Stimulated activated CD4-positive, alpha-beta T cell treated with anti-CD3 and anti-CD28 coated beads, Interleukin-2, amount 100 ng/mL, for 48 hours (primary cell): ENCODE data around the gene PVRIG.
A peak's percentile ranks its signal among the peaks of the same experiment; 100 is the strongest.
"Not testable (repeated sequence)": the region's sequence is repeated elsewhere in the genome, so short reads cannot be mapped to it uniquely, and the experiment has no call there.

Source experiments
- DNase-seq, 2 donors: peaks; one replicate each; pipeline ENCODE4 v3.0.0-alpha.2; 2020

PVRIG gene

GRCh38 chr7:100219801-100220585 lies at the start of gene PVRIG:
PVRIG (plus strand) TSS chr7:100219949; CDS start chr7:100219971, 22 bp downstream.
- DNase-seq, result peak in 1 of 2 donors; percentile 36

- DNase-seq, result no peak
Measured at GRCh38 chr7:100170101-100170897, 49.5 kb upstream of the PVRIG start.

- no peak for DNase-seq
Measured at GRCh38 chr7:100171087-100171681, 48.6 kb upstream of the PVRIG start.

DNA sequence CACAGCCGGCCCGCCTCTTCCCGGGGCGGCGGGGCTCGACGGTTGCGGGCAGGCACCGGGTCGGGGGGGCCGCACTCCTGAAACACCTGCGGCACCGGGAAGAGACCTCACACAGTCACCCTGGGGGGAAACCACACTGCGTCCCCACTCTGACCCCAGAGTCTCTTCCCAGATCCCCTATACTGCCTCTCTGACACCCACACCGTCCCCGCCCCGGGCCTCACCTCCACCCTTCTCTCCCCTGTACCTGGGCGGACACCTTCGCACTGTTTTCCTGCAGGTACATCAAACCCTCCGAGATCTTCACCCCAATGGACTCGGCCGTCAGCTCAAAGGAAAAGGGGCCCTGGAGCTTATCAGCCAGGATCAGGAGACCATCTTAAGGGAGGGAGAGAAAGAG lies 47.9 kb upstream of the PVRIG start:
- no peak for DNase-seq

DNA sequence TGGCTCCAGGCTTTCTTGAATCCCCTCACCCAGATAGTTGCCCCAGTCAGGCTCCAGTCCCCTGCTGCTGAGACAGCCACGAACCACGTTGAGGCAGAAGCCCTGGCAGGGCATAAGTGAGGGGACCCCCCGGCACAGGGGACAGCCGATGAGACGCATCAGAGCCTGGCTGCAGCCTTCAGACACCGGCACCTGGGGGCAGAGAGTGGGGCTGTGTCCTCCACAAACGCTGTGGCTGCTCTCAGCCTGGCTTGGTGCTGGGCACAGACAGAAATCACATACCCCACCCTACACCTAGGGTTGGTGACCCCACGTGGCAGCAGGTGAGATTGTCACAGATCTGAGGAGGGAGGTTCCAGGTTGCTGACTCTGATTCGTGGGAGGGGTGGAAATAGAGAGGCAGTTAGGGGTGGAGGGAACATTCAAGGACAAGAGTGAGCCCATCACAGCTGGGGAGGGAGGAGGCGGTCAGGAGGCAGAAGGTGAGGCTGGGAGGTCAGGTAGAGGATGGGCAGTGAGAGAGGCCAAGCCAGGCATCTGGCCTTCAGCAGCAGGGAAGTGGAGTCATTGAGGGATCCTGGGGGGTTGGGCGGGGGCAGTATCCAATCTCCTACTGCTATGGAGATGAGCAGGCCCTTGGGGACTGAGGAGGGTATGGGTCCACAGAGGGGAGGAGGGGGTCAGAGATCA lies 45.8 kb upstream of the PVRIG start:
- DNase-seq, result no peak

- DNase-seq, result no peak
Measured at GRCh38 chr7:100174582-100174981, 45.2 kb upstream of the PVRIG start.

DNA sequence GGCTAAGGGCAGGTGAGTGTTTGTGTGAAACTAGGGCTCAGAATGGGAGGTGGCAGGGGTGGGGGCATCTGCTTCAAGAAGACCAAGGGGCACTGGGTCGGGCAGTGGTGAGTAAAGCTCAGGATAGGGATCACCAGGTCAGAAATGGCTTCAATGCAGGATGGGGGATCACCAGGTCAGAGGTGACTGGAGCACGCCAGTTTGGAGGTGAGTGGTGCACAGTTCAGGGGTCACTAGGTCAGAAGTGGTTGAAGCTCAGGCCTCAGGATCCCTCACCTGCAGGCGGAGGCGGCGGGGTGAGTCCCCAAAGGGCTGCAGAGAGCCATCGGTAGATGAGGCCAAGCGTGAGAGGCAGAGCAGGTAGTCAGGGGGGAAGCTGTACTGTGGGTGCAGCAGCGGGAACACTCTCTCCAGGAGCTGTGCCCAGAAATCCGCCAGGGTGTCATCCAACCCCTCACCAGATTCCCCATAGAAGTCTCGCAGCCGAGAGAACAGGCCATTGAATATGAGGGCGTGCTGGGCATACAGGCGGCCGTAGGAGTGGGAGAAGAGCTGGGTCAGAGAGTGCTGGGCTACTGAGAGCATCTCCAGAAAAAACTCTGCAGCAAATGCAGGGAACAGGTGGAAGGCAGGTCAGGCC lies 44.3 kb upstream of the PVRIG start:
- DNase-seq, result no peak

DNA sequence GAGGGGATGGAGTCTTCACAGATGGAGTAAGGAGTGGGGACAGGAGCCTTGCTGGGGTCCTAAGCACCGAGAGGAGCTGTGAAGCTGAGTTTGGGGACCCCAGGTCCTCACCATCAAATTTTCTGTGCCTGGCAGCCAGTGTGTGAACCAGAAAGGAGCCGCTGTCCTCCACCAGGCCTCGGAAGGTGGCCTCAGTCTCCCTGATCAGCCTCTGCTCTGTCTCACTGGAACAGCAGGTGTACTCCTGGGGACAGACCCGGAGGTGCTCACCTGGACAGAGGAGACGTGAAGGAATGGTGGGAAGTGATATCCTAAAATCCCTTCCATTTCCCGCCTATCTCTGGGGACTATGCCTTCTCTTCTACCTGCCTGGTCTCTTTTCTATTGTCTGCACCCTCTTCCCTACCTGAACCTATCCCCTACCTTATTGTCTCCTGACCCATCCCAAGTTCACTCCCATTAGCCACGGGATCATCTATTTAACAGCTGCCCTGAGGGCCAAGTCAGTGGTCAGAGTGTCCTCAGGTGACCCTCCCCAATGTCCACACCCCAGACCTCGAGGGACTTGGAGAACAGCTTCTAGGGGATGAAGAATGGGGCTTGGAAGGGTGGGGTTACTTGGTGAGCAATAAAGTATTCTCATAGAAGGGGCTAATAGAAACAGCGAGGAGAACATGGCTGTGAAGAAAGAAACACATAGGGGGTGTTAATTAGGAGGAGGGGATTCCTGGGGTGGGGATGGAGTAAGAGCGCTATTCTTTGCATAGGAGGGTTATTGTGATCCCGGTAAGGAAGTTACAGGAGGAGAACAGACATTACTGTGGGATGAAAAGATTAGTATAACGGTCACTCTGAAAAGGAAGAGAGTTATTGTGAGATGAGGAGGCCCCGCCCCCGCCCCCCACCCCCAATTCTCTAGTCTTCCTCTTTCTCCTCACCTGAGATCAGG lies 43.4 kb upstream of the PVRIG start:
- no peak for DNase-seq

DNA sequence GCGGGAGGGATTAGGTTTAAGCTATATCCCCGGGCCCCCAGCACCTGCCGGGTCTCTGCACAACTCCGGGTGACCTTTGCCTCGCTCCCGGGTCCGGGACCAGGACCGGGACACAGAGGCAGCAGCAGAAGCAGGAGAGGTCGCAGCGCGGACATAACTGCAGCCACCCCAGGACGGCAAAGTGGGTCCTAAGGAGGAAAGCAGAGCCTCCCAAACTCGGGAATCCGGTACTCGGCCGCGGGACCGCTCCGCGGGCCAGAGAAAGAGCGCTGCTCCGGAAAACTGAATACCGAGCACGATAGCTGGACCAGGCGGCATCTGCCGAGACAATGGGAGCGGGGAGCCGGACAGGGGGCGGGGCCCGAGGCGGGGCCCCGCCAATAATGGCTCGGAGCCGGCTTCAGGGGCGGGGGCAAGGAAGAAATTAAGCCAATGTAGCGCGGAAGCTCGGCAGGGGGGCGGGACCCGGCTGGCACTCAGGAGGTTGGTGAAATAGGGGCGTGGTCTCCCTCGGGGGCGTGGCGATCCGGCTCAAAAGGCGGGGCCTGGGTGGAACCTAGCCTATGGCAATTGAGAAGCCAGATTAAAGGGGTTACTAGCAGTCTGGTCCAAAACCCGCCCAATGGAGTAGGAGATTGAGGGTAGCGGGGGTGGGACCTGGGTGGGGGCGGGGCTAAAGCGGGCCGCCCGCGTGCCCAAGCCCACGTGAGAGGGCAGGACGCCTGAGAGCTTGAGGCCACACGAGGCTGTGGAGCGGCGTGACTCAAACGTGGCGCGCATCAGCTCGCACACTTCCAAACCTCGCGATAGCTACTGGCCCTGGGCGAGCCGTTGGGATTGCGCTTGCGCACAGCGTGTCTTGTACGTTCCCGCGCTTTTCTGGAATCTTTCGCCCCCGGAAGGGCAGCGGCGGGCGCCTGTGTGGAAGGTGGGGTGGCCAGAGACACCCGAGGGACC lies 42.4 kb upstream of the PVRIG start, which contains the start of the genes GPC2 and STAG3:
Gene GPC2, minus strand, starts transcription at position 337 of the 957 bp plus-strand sequence. Its CDS starts 182 bp downstream, at position 155.
Gene STAG3, plus strand, starts transcription at position 874 of the 957 bp plus-strand sequence. CDS start 2,639 bp downstream, outside the sequence.
- DNase-seq, result peak; percentile 98 to 99

DNA sequence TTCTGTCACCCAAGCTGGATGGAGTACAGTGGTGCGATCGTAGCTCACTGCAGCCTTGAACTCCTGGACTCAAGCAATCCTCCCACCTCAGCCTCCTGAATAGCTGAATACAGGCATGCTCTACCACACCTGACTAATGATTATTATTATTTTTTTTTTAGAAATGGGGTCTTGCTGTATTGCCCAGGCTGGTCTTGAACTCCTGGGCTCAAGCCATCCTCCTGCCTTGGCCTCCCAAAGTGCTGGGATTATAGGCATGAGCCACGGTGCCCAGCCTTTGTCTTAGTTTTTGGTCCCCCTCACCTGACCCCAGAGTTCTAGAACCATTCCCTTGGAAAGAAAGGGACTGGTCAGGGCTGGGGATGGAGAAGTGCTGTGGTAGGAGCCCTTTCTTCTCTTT lies 39.7 kb upstream of the PVRIG start:
- not testable (repeated sequence) for DNase-seq

DNA sequence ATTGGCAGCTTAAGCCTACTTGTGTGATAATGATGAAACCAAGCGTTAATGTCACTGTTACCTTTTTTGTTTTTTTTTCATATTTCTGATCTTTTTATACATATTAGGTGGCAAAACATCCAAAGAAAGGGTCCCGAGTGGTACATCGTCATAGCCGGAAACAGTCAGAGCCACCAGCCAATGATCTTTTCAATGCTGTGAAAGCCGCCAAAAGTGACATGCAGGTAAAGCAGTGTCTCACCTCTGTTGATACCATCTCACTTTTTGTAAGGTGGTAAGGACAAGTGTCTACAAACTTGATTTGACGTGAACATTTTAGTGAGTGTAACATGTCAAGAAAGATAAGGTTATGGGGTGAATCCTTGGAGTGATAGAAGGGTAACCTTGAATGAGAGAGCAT lies 37.1 kb upstream of the PVRIG start:
- DNase-seq, result not testable (repeated sequence)

DNA sequence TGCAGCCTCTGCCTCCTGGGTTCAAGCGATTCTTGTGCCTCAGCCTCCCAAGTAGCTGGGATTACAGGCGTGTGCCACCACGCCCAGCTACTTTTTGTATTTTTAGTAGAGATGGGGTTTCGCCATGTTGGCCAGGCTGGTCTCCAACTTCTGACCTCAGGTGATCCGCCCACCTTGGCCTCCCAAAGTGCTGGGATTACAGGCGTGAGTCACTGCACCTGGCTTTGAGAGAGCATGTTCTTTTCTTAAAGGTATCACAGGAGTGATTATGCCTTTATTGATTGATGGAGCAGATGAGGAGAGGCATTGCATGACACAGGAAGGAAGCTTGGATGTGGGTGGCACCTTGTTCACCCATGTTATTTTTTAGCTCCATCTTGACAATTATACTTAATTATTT lies 36.7 kb upstream of the PVRIG start:
- not testable (repeated sequence) for DNase-seq

DNA sequence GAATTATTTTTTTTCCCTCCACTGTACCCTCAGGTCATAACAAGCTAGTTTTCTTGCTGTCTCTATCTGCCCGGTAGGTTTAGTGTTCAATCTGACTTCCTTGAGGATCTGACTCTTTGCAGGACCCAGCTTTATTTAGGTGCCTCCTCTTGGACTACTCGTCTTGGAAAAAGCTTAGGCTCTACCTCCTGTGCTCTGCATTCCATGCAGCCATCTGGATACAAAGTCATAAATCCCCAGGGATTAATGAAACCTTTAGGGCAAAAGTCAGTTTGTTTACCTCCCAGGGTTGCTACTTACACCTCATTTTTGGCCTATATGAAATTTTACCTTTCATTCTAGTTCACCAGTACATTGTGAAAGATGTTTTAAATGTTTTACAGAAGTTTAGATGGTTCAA lies 34.0 kb upstream of the PVRIG start:
- DNase-seq, result no peak

DNA sequence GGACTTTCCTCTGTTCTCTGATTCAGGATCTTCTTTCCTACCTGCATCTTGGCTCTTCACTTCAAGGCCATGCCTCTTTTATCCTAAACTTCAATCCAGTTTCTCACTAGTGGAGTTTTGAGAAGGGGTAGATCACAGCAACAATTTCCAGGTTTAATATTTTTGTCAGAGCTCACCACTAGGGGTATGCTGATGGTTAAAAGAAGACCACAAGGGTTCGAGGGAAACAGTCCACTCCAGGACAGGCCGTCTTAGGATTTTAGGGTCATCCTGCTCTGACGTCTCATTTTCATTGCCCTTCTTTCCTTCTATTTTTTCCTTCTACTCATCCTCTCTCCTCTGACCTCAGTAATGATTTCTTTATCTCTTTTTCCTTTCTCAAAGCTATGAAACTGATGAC lies 30.7 kb upstream of the PVRIG start:
- no peak for DNase-seq

DNA sequence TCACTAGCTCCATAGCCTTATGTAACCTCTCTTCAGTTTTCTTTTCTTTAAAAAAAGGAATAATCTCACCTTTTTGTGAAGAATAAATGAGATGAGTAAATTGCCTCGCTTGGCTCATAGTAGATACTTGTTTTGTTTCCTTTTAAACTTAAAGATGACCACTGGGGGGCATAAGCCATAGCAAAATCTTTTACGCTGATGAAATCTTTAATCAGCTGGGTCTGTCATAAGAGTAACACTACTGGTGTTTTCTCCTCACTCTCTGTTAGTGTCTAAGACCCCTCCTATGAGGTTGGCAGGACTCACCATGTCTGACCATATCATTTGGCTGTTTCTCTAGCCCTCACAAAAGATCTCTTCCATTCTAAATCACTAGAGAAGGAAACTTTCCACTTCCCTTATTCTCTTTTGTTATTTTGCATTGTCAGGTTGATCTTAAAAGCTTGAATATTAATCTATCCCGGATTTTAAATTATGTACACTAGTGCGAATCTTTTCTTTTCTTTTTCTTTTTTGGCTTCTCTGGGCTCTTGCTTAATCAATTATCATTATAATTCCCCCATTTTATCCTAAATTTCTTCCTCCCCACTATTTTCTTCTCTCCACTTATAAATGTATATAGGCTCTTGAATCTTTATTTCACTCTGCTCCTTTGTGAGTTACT lies 29.6 kb upstream of the PVRIG start:
- DNase-seq, result no peak

DNA sequence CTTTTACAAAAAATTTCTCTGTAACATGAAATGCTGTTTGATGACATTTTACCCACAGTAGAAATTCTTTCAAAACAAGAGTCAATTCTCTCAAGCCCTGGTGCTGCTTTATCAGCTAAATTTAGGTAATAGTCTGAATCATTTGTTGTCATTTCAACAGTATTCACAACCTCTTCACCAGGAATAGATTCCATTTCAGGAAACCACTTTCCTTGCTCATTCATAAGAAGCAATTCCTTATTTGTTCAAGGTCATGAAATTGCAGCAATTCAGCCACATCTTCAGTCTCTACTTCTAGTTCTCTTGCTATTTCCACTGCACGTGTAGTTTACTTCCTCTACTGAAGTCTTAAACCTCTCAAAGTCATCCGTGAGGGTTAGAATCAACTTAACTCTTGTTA lies 28.0 kb upstream of the PVRIG start:
- no peak for DNase-seq

GRCh38 chr7:100192281-100192862 lies 27.4 kb upstream of the PVRIG start:
- not testable (repeated sequence) for DNase-seq

- no peak for DNase-seq
Measured at GRCh38 chr7:100192969-100193368, 26.8 kb upstream of the PVRIG start.

- DNase-seq, result no peak
Measured at GRCh38 chr7:100195222-100195621, 24.5 kb upstream of the PVRIG start.
